GM18508 (cell line): ENCODE results near the gene SAMD9.
"Not testable (repeated sequence)": the region's sequence is repeated elsewhere in the genome, so short reads cannot be mapped to it uniquely, and the experiment has no call there.

Experiments
- ATAC-seq: cut with Tn5 transposase; IDR thresholded peaks from one replicate; pipeline ENCODE4 v1.9.1; 2021; ENCODE audit warnings: moderate number of reproducible peaks; ENCODE audit not compliant: insufficient read depth, unreplicated experiment

Gene SAMD9

DNA sequence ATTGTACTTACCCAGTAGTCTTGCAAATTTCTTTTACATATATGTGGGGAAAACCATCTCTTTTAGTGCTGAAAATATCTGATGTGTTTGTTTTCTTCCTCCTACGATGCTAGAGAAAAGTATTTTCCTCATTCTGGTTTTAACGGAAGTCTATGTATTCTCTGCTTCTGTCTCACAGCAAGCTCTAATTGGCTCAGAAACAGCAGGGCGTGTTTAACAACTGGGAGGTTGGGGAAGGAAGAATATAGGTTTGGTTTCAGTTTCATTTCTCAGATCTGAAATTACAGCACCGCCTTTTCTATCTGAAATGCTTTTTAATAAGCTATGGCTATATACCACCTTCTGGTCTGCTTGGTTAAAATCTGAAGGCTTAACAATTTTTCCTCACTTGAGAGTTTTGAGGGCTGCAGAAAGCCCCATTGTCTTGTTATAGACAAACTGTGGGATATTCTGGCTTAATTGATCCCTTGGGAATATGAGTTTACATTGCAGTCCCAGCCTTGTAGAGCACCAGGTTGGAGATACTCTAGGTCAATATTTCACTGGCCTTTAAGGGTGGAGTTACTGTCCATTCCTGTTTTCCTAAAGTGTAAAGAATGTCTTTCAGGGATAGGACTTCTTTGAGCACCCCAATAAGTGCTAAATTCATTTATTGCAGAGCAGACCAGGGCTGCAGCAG is at the start of gene SAMD9:
Gene SAMD9 (minus strand): TSS at position 128 of the 679 bp plus-strand sequence. CDS start 11,882 bp downstream, outside the sequence.
- peak; percentile 99 for ATAC-seq

DNA sequence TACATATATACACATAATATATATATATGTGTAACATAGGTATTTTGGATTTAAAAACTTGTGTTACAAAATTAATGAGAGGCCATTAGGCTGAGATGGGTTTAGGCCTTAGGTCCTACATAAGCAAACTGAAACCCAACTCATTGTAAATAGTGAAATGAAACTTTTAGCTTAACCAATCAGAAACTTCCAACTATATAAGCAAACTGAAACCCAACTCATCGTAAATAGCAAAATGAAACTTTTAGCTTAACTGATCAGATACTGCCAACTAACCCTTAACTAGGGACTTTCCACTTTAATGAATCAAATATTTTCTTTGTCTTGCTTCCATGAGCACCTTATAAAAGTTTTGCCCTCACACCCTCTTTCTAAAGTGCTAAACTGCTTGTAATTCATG is 47.7 kb upstream of the SAMD9 start:
- peak; percentile 99 for ATAC-seq

DNA sequence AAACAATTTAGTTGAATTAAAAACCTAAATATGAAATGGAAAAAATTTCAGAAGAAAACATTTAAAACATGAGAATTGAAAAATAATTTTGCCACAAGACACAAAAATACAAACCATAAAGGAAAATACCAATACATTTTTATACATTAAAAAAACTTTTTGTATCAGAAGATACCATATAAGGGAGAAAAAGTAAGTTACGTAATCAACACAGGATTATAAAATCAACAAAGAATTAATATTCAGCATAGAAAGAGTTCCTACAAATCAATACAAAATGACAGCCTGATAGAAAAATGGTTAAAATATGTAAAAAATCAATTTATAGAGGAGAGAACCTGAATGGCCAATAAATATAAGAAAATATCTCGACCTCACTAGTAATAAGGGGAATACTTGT is 47.0 kb upstream of the SAMD9 start:
- ATAC-seq: no peak

DNA sequence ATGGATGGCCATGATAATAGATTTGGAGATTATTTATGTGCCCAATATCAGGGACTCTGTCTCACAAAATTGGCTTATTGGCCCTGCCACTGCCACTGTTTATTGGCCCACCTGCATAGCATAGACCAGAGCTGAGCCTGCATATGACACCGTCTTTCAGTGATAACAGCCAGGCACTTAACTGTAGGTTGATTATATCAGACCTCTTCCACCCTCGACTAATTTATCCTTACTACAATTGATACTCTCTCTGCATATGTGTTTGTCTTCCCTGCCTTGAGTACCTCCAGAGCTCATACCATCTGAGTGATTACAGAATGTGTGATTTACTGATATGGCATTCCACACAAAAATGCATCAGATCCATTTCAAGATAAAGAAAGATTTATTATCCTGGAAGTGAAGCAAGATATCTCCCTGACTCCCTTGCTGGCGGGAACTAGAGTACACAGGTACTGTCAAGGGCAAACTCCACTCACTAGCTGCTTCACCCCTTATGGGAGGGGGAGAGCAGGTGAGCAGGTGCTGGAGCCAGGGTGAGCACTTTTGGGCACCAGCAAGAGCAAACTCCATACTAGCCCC is 43.5 kb upstream of the SAMD9 start:
- no peak for ATAC-seq

DNA sequence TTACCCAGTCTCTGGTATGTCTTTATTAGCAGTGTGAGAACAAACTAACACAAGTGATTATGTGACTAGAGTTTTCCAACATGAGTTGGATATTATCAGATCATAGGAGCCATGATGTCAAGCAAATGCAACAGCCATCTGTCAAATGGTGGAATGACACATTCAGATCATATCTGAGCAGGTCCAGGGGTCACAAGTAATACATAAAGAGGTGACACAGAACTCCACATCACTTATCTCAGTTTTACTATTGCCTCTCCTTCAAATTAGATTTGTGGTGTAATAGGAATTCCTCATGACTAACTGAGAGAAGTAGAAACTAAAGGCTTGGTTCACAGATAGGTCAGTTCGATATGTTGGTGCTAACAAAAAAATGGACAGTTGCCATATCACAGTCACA is 42.6 kb upstream of the SAMD9 start:
- no peak for ATAC-seq

DNA sequence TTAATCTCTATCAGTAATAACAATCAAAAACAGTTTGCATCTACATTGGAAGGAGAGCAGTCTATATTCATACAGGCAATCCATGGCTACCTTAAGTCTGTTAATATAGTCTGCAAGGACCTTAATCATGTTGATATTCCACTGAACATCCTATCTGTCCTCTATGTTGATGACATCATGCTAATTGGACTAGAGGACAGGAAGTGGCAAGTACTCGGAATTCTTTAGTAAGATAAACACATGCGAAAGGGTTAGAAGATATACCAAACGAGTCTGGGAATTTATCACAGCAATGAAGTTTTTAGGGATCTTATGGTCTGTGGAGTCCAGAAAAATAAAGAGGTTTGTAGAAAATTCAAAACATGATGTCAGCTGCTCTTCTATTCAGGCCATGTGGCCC is 41.7 kb upstream of the SAMD9 start:
- no peak for ATAC-seq

DNA sequence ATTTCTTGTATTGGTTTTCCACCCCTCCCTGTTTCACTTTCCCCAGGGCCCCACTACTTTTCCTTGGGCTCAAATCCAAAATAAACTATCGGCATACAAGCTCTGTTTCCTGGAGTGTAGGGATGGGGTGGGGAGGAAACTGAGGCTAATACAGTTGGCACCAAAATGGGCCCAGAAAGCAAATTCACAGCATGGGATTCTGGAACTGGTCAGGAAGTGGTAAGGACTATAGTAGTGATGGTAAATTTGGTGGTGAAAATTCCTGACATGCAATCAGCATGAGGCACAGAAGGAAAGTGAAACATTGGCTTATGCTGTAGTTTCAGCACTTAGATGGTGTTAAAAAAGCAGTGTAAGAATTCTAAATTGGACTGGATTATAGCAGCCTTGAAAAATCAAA is 39.1 kb upstream of the SAMD9 start:
- ATAC-seq: no peak

DNA sequence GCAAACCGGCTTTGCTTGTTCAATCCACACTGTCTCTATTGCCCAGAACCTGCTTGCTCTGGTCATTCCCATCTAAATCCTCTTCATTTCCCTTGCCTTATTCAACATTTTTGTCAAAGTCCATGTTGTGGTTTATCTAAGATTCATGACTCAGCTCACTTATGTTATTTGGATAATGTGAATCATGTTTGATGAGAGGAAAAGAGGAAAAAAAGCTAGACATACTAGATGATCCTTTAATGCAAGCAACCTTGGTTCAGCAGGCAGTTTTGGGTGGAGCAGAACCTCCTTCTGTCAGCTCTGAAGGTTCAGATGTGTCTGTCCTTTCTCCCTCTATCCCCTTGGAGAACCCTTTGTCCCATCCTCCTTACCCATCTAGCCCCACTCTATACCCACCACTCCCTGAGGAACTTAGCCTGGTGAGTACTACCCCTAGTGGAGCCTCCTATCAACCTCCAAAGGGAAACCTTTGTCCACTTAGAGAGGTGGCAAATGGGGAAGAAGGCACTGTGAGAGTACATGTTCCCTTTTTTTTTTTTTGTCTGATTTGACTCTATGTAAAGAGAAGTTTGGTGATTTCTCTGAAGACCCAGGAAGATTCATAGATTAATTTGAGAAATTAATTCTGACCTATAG is 32.5 kb upstream of the SAMD9 start:
- no peak for ATAC-seq

DNA sequence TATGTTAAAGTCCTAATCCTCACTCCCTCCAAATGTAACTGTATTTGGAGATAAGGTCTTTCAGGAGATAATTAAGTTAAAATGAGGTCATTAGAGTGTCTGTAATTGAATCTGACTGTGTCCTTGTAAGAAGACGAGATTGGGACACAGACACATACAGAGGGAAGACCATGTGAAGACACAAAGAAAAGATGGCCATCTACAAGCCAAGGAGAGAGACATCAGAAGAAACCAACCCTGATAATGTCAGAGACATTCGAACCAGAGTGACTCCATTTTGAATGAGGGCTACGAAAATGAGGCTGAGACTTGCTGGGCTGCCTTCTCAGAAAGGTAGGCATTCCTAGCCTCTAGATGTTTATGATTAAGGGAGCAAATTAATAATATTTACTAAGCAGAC is 30.9 kb upstream of the SAMD9 start:
- no peak for ATAC-seq

DNA sequence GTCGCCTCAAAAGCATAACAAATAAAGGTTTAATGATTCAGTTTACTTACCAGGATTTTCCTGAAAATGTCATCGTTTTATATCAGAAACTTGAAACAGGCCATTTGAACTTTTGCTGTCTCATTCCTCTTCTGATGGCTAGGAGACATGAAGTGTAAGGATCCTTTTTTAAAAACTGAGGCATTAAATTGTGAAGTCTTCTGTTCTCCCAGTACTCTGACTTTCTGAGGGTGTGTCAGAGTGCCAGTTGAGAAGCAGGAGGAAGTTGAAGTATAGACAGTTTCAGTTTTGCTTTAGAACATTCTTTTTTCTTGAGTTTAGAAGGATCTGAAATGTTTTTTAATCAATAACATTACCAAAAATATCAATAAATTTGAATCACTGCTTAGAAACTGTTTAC is 30.4 kb upstream of the SAMD9 start, which contains the start of gene SAMD9L:
Gene SAMD9L (minus strand): TSS at position 242 of the 400 bp plus-strand sequence. CDS start 12,414 bp downstream, outside the sequence.
- no peak for ATAC-seq

DNA sequence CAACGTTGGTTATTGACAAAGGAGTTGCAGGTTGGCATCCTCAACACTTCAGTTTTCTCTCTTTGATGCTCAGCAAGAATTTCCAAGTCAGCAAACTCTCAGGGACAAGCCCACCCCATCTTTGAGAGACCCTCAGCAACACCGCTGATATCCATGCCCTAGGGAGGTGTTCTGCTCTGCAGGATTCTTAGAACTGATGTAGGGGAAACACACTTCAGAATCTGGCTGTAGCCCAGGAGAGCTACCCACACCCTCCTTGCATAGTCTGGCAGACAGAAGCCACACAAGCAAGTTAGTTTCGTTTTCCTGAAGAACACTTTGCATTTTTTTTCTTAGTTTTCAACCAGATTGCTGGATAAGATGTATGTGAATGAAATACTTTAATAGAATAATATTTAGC is 29.6 kb upstream of the SAMD9 start:
- ATAC-seq: peak; percentile 69

DNA sequence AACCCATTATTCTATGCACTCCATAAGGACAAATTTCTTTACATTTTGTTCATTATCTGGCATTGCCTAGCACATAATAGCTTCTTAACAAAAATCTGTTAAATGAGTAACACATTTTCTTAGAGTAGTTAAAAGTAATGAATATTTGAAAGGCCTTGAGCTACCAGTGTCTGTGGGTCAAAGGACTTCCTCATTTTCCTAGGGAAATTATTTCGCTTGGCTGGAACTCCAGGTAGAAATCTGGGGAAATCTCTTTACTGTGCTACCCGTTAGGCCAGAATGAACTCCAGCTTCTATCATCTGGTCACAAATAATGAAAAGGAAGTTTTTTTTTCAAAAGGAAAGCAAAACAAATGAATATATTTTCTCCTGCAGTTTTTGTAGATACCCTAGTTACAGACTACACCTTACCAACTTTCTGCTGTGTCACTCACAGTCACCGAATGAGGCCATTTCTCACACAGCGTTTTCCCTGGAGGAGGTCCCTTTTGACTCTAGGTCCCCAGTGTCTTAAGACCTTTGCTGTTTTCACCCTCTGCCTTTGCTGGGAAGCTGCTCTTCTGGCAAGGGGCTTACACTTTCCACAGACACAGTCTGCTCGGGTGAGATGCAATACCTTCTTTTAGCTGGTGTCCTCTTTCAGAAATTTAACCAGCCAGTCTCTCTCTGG is 28.8 kb upstream of the SAMD9 start:
- ATAC-seq: no peak

DNA sequence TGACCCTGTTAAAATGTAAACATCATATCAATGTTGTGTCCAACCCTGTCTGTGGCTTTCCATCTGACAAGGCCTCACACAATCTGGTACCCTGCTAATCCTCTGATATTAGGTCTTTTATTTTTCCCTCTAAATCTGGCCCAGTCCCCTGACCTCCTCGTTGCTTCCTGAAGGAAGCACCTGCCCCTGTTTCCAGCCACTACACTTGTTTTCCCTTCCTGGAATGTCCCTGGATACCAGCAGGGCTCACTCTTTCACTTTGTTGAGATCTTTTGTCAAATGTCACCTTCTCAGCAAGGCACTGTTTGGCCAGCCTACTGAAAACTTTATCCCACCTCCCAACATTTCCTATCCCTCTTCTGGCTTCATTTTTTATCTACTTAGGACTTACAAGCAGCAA is 28.3 kb upstream of the SAMD9 start:
- ATAC-seq: no peak

DNA sequence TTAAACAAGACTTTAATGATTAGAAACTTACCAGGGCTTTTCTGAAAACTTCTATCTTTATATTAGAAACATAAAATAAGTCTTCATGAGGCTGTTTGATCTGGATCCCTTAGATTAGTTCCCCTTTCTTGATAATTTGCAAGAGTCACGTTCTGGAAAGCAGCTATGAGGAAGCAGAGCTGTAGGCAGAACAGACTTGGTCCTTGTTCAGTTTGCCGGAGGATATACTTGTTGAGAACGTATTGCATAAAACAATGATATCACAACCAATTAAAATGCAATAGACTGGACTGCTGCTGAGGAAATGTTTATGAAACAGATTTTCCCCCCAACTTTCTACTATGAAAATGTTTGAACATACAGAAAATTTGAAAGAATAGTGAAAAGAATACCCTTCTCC is 27.6 kb upstream of the SAMD9 start:
- ATAC-seq: no peak

DNA sequence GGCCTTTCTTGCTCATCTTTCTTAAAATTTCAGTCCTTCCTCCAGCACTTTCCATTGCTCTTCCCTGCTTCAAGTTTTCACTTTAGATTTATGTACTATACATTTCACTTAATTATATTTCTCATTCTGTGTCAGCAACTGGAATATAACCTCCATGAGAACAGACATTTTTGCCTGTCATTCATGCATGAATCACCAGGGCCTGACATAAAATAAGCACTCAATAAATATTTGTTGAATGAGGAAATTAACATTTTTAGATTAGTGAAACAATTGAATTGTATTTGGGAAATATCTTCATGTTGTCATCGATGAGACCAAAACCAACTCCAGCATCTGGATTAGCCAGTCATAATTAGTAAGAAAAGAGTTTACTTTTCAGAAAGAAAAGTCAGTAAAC is 24.3 kb upstream of the SAMD9 start:
- no peak for ATAC-seq

DNA sequence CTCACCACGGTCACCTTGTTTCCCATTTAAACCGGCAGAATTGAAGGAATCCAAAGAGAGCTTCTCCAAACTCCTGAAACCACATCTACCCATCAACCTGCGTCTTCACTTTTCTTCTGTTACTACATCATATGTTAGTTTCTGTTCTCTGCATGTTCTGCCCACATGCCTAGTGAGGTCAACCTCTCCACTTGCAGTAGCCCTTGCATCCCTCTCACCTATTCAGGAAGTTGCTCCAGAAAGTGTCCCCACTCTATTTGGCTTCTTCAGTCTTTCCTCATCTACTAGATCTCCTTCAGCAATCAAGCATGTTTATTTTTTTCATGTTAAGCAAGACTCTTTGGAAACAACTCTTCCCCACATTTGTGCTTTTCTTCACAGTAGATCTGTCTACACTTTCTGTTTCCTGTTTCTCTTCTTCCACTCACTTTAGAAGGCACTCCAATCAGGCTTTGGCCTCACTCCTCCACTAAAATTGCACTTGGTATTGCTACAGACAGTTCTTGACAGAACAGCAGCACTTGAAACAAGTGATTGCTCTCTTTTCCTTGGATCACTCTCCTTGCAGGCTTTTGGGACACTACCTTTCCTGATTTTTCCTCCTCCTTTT is 22.9 kb upstream of the SAMD9 start:
- ATAC-seq: no peak

DNA sequence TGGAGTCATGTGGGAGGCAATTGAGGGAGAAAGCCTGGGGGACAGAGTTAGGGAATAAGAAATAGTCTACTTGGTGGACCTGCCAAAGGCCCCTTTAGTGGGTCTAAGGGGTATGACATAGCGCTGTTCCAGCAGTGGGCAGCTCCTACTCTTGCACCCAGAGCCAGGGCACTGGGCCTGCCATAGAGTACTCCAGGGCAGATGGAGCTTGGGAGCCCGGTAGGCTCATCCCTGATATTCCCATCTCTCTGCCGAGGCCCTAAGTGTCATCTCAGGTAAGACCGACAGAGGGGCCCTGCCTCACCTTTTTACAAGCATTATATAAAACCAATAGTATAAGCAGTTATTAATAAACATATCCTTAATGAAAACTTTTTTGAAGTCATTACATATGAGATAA is 20.8 kb upstream of the SAMD9 start:
- ATAC-seq: no peak

DNA sequence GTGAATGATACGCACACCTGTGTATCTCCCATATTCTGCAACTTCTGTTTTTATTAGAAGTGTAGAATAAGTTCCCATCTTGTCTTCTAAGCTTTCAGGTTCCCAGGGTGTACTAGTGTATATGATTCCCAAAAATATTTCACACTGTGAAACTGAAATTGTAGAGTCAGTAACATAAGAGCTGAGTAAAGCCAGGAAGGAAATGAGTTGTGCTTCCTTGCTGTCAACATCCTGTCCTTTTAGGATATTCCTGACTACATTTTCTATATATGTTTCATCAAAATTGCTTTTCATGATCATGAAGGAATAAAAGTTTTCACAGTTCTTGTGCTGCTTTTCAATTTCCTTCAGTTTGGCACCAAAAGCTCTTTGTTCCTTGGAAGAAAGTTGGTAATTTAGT is 15.2 kb upstream of the SAMD9 start:
- ATAC-seq: no peak

DNA sequence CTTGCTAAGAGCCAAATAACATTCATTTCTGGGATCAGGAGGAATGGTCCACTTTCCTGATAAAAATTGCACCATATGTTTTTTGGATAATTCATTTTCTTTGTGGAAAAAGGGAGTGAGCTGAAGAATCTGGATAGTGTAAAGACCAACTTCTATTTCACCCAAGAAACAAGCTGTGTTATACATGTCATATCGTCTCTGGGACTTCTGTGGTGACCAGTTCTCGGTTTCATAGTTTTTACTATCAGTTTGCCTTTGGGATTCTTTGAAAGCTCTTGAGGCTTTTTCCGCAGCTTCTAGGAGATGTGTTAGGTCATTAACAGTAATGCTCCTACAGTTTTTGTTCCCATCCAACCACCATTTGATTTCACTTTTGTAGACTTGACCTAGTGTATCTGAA is 14.4 kb upstream of the SAMD9 start:
- ATAC-seq: no peak

DNA sequence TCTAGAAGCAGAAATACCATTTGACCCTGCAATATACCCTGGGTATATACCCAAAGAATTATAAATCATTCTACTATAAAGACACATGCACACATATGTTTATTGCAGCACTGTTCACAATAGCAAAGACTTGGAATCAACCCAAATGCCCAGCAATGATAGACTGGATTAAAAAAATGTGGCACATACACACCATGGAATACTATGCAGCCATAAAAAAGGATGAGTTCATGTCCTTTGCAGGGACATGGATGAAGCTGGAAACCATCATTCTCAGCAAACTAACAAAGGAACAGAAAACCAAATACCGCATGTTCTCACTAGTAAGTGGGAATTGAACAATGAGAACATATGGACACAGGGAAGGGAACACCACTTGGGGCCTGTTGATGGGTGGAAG is 9.2 kb upstream of the SAMD9 start:
- ATAC-seq: not testable (repeated sequence)

DNA sequence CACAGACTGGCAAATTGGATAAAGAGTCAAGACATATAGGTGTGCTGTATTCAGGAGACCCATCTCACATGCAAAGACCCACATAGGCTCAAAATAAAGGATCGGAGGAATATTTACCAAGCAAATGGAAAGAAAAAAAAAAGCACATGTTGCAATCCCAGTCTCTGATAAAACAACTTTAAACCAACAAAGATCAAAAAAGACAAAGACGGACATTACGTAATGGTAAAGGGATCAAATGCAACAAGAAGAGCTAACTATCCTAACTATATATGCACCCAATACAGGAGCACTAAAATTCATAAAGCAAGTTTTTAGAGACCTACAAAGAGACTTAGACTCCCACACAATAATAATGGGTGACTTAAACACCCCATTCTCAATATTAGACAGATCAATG is 5.8 kb upstream of the SAMD9 start:
- not testable (repeated sequence) for ATAC-seq
